ENCODE data around the gene MSANTD2.

The MSANTD2 gene

GRCh38 chr11:124800226-124800929 is at the start of gene MSANTD2:
TSS of gene MSANTD2 (minus strand) at chr11:124800406. CDS start at chr11:124800380, 26 bp downstream.
- DNase-seq (ENCODE audit: extremely low spot score): peak; percentile 90
- ChIA-PET CTCF (interaction anchor here (0.8 to 24.9 kb wide), 11 partner anchors 9 to 158 kb away, joined by 3 to 381 read pairs (median 5); partner anchors contain the start of gene ESAM), POLR2A (no interaction called here)
- no peak for TF ChIP-seq CTCF (IDR thresholded peaks at IDR 0.05; ENCODE audit: control extremely low read depth, extremely low read depth, low read depth, missing control alignments)

GRCh38 chr11:124846070-124846673 is 46.0 kb upstream of the MSANTD2 start:
- TF ChIP-seq CTCF (IDR thresholded peaks at IDR 0.05; ENCODE audit: control extremely low read depth, extremely low read depth, low read depth, missing control alignments): no peak
- POLR2A ChIA-PET: no interaction called here
- no peak for DNase-seq (ENCODE audit: extremely low spot score)
- CTCF ChIA-PET: interaction anchor here (1.1 to 3.9 kb wide), 5 partner anchors 8 to 37 kb away, joined by 3 to 17 read pairs (median 3); no protein-coding TSS in a partner anchor

- TF ChIP-seq CTCF (IDR thresholded peaks at IDR 0.05; ENCODE audit: control extremely low read depth, extremely low read depth, low read depth, missing control alignments): no peak
- ChIA-PET POLR2A (no interaction called here), CTCF (interaction anchor here (1.4 to 3.9 kb wide), 3 partner anchors 8 to 22 kb away, joined by 4 to 17 read pairs (median 8); no protein-coding TSS in a partner anchor)
- no peak for DNase-seq (ENCODE audit: extremely low spot score)
These were observed 44.5 kb upstream of the MSANTD2 start for GRCh38 chr11:124844664-124845079.

- DNase-seq (ENCODE audit: extremely low spot score): no peak
- POLR2A ChIA-PET: interaction anchor here (0.5 kb wide), 1 partner anchor 1280 kb away, joined by 3 read pairs; no protein-coding TSS in a partner anchor
- CTCF ChIA-PET: interaction anchor here (1.4 kb wide), 1 partner anchor 11 kb away, joined by 4 read pairs; no protein-coding TSS in a partner anchor
- TF ChIP-seq CTCF (IDR thresholded peaks at IDR 0.05; ENCODE audit: control extremely low read depth, extremely low read depth, low read depth, missing control alignments): no peak
These were observed 43.4 kb upstream of the MSANTD2 start for GRCh38 chr11:124843616-124843910.

GRCh38 chr11:124842305-124842704 is 42.1 kb upstream of the MSANTD2 start:
- DNase-seq (ENCODE audit: extremely low spot score): no peak
- ChIA-PET CTCF (interaction anchor here (1.1 to 2.1 kb wide), 4 partner anchors 9 to 199 kb away, joined by 3 to 6 read pairs (median 5); no protein-coding TSS in a partner anchor), POLR2A (no interaction called here)
- TF ChIP-seq CTCF (IDR thresholded peaks at IDR 0.05; ENCODE audit: control extremely low read depth, extremely low read depth, low read depth, missing control alignments): no peak

GRCh38 chr11:124841840-124842239 is 41.6 kb upstream of the MSANTD2 start:
- DNase-seq (ENCODE audit: extremely low spot score): no peak
- ChIA-PET POLR2A (no interaction called here), CTCF (interaction anchor here (1.1 to 2.1 kb wide), 4 partner anchors 9 to 198 kb away, joined by 3 to 6 read pairs (median 5); no protein-coding TSS in a partner anchor)
- TF ChIP-seq CTCF (IDR thresholded peaks at IDR 0.05; ENCODE audit: control extremely low read depth, extremely low read depth, low read depth, missing control alignments): no peak

Data from GM10248 (cell line).